Suprapubic skin (tissue), 4 donors: ENCODE data around the gene TMC7.

Experiments
- CTCF ChIP-seq, 2 donors: fragments of 200-600 bp in 1 of 2; fragments of 450-650 bp in 1 of 2; sonication (generic) in 1 of 2; IDR thresholded peaks; one replicate each; pipeline ENCODE4 v1.5.1; 2016 to 2019; ENCODE audit warnings: antibody characterized with exemption in 2 of 2, mild to moderate bottlenecking in 1 of 2, moderate library complexity in 1 of 2
- POLR2A ChIP-seq, 2 donors: fragments of 450-650 bp; IDR thresholded peaks; one replicate each; pipeline ENCODE4 v1.6.1; 2017; ENCODE audit warnings: antibody characterized with exemption in 2 of 2, mild to moderate bottlenecking in 2 of 2, moderate library complexity in 2 of 2
- POLR2AphosphoS5 ChIP-seq, 3 donors: sonication (generic); formaldehyde crosslinking; IDR thresholded peaks; one replicate each; pipeline ENCODE4 v1.6.1; 2017; ENCODE audit warnings: antibody characterized with exemption in 3 of 3

GRCh38 chr16:19084139-19084538 is 100.4 kb downstream of the TMC7 start:
- TF ChIP-seq CTCF (IDR thresholded peaks at IDR 0.05) (no peak), POLR2AphosphoS5 (IDR thresholded peaks at IDR 0.05) (no peak), POLR2A (IDR thresholded peaks at IDR 0.05) (no peak)
